ENCODE data around the gene DHRS2. TPM values are rescaled to one million over a fixed set of nuclear protein-coding genes. Genes with fewer than 3 reads are reported as not detected.
"Not testable (repeated sequence)": the region's sequence is repeated elsewhere in the genome, so short reads cannot be mapped to it uniquely, and the experiment has no call there.

Gene DHRS2
- total RNA-seq, 2 experiments from 2014 or later = 1.1 to 1.5 TPM

GRCh38 chr14:23667134-23667533, 31.0 kb downstream of the DHRS2 start:
- DNase-seq = no peak
- no peaks in the 10 kb centered on the region for H3K36me3 Mint-ChIP-seq (ENCODE audit: low read depth)
- POLR2A ChIA-PET = no interaction called here
- CTCF ChIA-PET = interaction anchor here (0.6 to 2.6 kb wide), 3 partner anchors 36 to 1044 kb away, joined by 3 to 24 read pairs (median 4); no protein-coding TSS in a partner anchor
- H3K9me3 Mint-ChIP-seq = no peaks in the 10 kb centered on the region
- no peak overlapping the region for H3K4me3 Mint-ChIP-seq
- H3K27me3 Mint-ChIP-seq = peaks cover 7% of the 10 kb centered on the region
- no peak overlapping the region for H3K27ac Mint-ChIP-seq
- no peaks in the 10 kb centered on the region for H3K4me1 Mint-ChIP-seq

DNA sequence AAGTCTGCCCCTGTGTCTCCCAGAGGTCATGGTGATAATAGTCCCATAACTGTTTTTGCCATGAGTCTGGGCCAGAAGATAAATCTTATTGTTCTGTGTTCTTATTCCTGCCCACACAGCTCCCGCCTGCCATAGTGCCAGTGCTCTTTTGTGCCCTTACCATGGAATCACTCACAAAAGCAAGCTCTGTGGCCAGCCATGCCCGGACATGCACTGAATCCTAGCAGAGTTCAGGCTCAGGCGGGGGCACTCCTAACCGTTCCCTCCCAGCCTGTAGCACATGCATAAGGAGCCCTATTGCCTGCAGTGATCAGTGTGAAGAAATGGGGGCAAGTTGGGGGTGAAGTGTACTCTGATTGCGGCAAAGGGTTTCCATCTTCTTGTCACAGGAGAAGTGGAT, 33.3 kb downstream of the DHRS2 start:
- no peak overlapping the region for H3K27ac Mint-ChIP-seq
- ChIA-PET CTCF (no interaction called here), POLR2A (no interaction called here)
- no peak overlapping the region for H3K4me3 Mint-ChIP-seq
- no peaks in the 10 kb centered on the region for H3K9me3 Mint-ChIP-seq
- peaks cover 6% of the 10 kb centered on the region for H3K27me3 Mint-ChIP-seq
- no peaks in the 10 kb centered on the region for H3K4me1 Mint-ChIP-seq
- H3K36me3 Mint-ChIP-seq (ENCODE audit: low read depth) = no peaks in the 10 kb centered on the region
- DNase-seq = no peak

GRCh38 chr14:23670481-23670880, 34.3 kb downstream of the DHRS2 start:
- Mint-ChIP-seq H3K36me3 (ENCODE audit: low read depth) (no peaks in the 10 kb centered on the region), H3K27ac (no peak overlapping the region), H3K9me3 (no peaks in the 10 kb centered on the region), H3K27me3 (peaks cover 6% of the 10 kb centered on the region), H3K4me1 (no peaks in the 10 kb centered on the region), H3K4me3 (no peak overlapping the region)
- no peak for DNase-seq
- POLR2A ChIA-PET = no interaction called here
- CTCF ChIA-PET = no interaction called here

GRCh38 chr14:23672200-23672599, 36.0 kb downstream of the DHRS2 start:
- H3K9me3 Mint-ChIP-seq = no peaks in the 10 kb centered on the region
- H3K4me3 Mint-ChIP-seq = no peak overlapping the region
- POLR2A ChIA-PET = no interaction called here

DNA sequence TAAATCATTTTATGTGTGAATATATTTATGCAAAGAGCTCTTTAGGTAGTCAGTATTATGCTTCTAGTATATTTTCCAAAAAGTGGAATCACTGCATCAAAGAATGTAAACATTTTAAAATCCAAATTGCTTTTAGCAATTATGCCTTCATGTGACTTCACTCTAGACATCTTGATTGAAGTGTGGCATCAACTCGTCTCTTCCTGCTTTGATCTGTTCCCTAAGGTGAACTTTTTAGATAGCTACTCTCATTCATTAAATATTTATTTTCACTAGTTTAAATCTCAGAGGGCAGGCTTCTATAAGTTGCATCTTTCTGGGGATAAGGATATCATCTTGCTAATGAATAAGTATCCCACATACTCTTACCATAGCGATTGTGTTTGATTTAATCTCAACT, 39.2 kb downstream of the DHRS2 start:
- Mint-ChIP-seq H3K27me3 (peaks cover 18% of the 10 kb centered on the region), H3K4me1 (no peaks in the 10 kb centered on the region), H3K9me3 (no peaks in the 10 kb centered on the region), H3K27ac (no peak overlapping the region), H3K36me3 (ENCODE audit: low read depth) (no peaks in the 10 kb centered on the region), H3K4me3 (no peak overlapping the region)
- ChIA-PET POLR2A (no interaction called here), CTCF (no interaction called here)
- no peak for DNase-seq

More at GRCh38 chr14:23672200-23672599, 36.0 kb downstream of the DHRS2 start:
- CTCF ChIA-PET = no interaction called here
- no peaks in the 10 kb centered on the region for H3K36me3 Mint-ChIP-seq (ENCODE audit: low read depth)
- DNase-seq = no peak
- H3K27me3 Mint-ChIP-seq = peaks cover 10% of the 10 kb centered on the region
- H3K27ac Mint-ChIP-seq = no peak overlapping the region
- H3K4me1 Mint-ChIP-seq = no peaks in the 10 kb centered on the region

DNA sequence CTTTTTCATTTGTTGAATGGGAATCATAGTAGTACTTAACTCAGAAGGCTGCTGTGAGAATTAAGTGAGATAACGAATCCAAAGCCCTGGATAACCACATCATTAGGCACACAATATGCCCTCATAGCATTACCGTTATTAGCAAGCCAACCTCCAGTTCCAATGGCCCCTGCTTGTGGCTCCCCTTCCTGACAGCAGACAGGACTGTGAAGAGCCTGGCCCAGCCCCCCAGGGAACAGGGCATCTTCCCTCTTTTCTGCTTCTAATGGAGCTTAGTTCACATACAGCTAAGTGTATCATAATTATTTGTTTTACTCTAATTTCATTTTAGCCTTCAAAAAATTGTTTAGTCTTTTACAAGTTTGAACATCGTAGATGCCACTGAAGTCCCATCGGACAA, 39.7 kb downstream of the DHRS2 start:
- Mint-ChIP-seq H3K9me3 (no peaks in the 10 kb centered on the region), H3K4me1 (no peaks in the 10 kb centered on the region), H3K4me3 (no peak overlapping the region), H3K27me3 (peaks cover 21% of the 10 kb centered on the region), H3K27ac (no peak overlapping the region), H3K36me3 (ENCODE audit: low read depth) (no peaks in the 10 kb centered on the region)
- ChIA-PET CTCF (no interaction called here), POLR2A (no interaction called here)
- no peak for DNase-seq

- no peaks in the 10 kb centered on the region for H3K4me1 Mint-ChIP-seq
- no peaks in the 10 kb centered on the region for H3K36me3 Mint-ChIP-seq (ENCODE audit: low read depth)
- CTCF ChIA-PET = no interaction called here
- H3K9me3 Mint-ChIP-seq = no peaks in the 10 kb centered on the region
- peaks cover 26% of the 10 kb centered on the region for H3K27me3 Mint-ChIP-seq
- no peak overlapping the region for H3K27ac Mint-ChIP-seq
- no peak overlapping the region for H3K4me3 Mint-ChIP-seq
- POLR2A ChIA-PET = no interaction called here
- DNase-seq = no peak
Measured at GRCh38 chr14:23681337-23681736, 45.2 kb downstream of the DHRS2 start.

DNA sequence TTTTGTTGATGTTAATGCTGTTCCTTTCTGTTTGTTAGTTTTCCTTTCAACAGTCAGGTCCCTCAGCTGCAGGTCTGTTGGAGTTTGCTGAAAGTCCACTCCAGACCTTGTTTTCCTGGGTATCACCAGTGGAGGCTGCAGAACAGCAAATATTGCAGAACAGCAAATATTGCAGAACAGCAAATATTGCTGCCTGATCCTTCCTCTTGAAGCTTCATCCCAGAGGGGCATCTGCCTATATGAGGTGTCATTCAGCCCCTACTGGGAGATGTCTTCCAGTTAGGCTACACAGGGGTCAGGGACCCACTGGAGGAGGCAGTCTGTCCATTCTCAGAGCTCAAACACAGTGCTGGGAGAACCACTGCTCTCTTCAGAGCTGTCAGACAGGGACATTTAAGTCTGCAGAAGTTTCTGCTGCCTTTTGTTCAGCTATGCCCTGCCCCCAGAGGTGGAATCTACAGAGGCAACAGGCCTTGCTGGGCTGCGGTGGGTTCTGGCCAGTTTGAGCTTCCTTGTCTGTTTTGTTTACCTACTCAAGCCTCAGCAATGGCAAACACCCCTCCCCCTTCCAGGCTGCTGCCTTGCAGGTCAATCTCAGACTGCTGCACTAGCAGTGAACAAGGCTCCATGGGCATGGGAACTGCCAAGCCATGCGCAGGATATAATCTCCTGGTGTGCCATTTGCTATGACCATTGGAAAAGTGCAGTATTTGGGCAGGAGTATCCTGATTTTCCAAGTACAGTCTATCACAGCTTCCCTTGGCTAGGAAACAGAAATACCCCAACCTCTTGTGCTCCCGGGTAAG, 53.7 kb downstream of the DHRS2 start:
- POLR2A ChIA-PET; DNase-seq; H3K27ac Mint-ChIP-seq; H3K4me3 Mint-ChIP-seq; H3K4me1 Mint-ChIP-seq; H3K36me3 Mint-ChIP-seq (ENCODE audit: low read depth); H3K9me3 Mint-ChIP-seq: not testable (repeated sequence)
- CTCF ChIA-PET = interaction anchor here (0.6 to 1.1 kb wide), 2 partner anchors 58 to 732 kb away, joined by 3 read pairs; no protein-coding TSS in a partner anchor
- H3K27me3 Mint-ChIP-seq = peaks cover 11% of the 10 kb centered on the region

DNA sequence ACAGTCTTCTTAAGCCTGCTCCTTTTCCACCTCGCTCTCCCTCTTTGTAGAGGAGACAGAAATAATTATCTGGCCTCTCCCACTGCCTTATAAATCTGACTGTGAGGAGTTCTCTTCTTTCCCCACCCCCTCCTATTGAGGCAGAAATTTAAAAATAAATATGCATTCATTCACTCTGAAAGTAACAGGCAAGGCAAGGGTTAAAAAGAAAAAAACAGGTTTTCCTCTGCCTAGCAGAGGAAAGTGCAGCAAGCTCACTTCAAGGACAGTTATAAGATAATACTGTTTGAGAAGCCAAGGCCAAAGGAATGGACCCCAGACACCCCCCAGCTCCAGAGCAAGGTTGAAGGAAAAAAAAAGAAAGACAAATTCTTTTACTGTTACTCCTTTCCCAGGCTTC, 56.3 kb downstream of the DHRS2 start:
- CTCF ChIA-PET = interaction anchor here (0.9 kb wide), 1 partner anchor 60 kb away, joined by 3 read pairs; no protein-coding TSS in a partner anchor
- Mint-ChIP-seq H3K9me3 (peaks cover 2% of the 10 kb centered on the region), H3K4me1 (no peaks in the 10 kb centered on the region), H3K36me3 (ENCODE audit: low read depth) (no peaks in the 10 kb centered on the region), H3K27me3 (peaks cover 11% of the 10 kb centered on the region), H3K27ac (no peak overlapping the region), H3K4me3 (no peak overlapping the region)
- POLR2A ChIA-PET = no interaction called here
- no peak for DNase-seq

- H3K4me3 Mint-ChIP-seq = no peak overlapping the region
- H3K27me3 Mint-ChIP-seq = peaks cover 11% of the 10 kb centered on the region
- DNase-seq = no peak
- peaks cover 2% of the 10 kb centered on the region for H3K9me3 Mint-ChIP-seq
- ChIA-PET CTCF (interaction anchor here (0.9 kb wide), 1 partner anchor 61 kb away, joined by 3 read pairs; no protein-coding TSS in a partner anchor), POLR2A (no interaction called here)
- H3K4me1 Mint-ChIP-seq = no peaks in the 10 kb centered on the region
- H3K27ac Mint-ChIP-seq = no peak overlapping the region
- no peaks in the 10 kb centered on the region for H3K36me3 Mint-ChIP-seq (ENCODE audit: low read depth)
Measured at GRCh38 chr14:23693252-23693775, 57.1 kb downstream of the DHRS2 start.

- peaks cover 2% of the 10 kb centered on the region for H3K9me3 Mint-ChIP-seq
- no peak overlapping the region for H3K27ac Mint-ChIP-seq
- CTCF ChIA-PET = no interaction called here
- peaks cover 5% of the 10 kb centered on the region for H3K27me3 Mint-ChIP-seq
- H3K4me3 Mint-ChIP-seq = no peak overlapping the region
- no peak for DNase-seq
- H3K4me1 Mint-ChIP-seq = no peaks in the 10 kb centered on the region
- POLR2A ChIA-PET = no interaction called here
- no peaks in the 10 kb centered on the region for H3K36me3 Mint-ChIP-seq (ENCODE audit: low read depth)
Measured at GRCh38 chr14:23694085-23694948, 58.2 kb downstream of the DHRS2 start.

All from activated CD4-positive, alpha-beta memory T cell treated with anti-CD3 and anti-CD28 coated beads, Interleukin-2, amount 10 ng/mL, durations not matched to agents 7 days and 5 days (primary cell).